IPS-15b (cell line): ENCODE data around the gene MTARC1.

ENCODE experiments used
- H3K27me3 ChIP-seq: one replicate; pipeline ENCODE4 v1.6.1; 2013; ENCODE audit warnings: low read length; ENCODE audit not compliant: control insufficient read depth, insufficient read depth
- H3K36me3 ChIP-seq: one replicate; pipeline ENCODE4 v1.6.1; 2013; ENCODE audit warnings: low read length; ENCODE audit not compliant: control insufficient read depth, insufficient read depth
- H3K4me1 ChIP-seq: one replicate; pipeline ENCODE4 v1.6.1; 2013; ENCODE audit warnings: mild to moderate bottlenecking, low read length; ENCODE audit not compliant: control insufficient read depth, insufficient read depth
- H3K4me3 ChIP-seq: one replicate; pipeline ENCODE4 v1.5.1; 2013; ENCODE audit warnings: low read depth, low read length
- H3K9ac ChIP-seq: one replicate; pipeline ENCODE4 v1.6.1; 2013; ENCODE audit warnings: low read depth, mild to moderate bottlenecking, low read length
- H3K9me3 ChIP-seq: one replicate; pipeline ENCODE4 v1.6.1; 2013; ENCODE audit warnings: mild to moderate bottlenecking, low read length; ENCODE audit not compliant: control insufficient read depth, insufficient read depth

Gene MTARC1

GRCh38 chr1:220754918-220755295, 31.8 kb upstream of the MTARC1 start:
- no peak overlapping the region for H3K9ac ChIP-seq

GRCh38 chr1:220755309-220755708, 31.4 kb upstream of the MTARC1 start:
- Histone ChIP-seq H3K36me3 (no peaks in the 10 kb centered on the region), H3K27me3 (peaks cover 4% of the 10 kb centered on the region), H3K4me1 (peaks cover 7% of the 10 kb centered on the region), H3K9ac (no peak overlapping the region), H3K9me3 (no peaks in the 10 kb centered on the region), H3K4me3 (no peak overlapping the region)

More at GRCh38 chr1:220754918-220755295, 31.8 kb upstream of the MTARC1 start:
- Histone ChIP-seq H3K9me3 (no peaks in the 10 kb centered on the region), H3K4me3 (no peak overlapping the region), H3K27me3 (peaks cover 8% of the 10 kb centered on the region), H3K4me1 (peaks cover 8% of the 10 kb centered on the region), H3K36me3 (no peaks in the 10 kb centered on the region)

- no peaks in the 10 kb centered on the region for H3K4me1 ChIP-seq
- no peak overlapping the region for H3K4me3 ChIP-seq
- peaks cover 2% of the 10 kb centered on the region for H3K27me3 ChIP-seq
- no peaks in the 10 kb centered on the region for H3K36me3 ChIP-seq
- no peaks in the 10 kb centered on the region for H3K9me3 ChIP-seq
- no peak overlapping the region for H3K9ac ChIP-seq
Measured at GRCh38 chr1:220757441-220757840, 29.3 kb upstream of the MTARC1 start.

GRCh38 chr1:220759147-220759546, 27.6 kb upstream of the MTARC1 start:
- peaks cover 2% of the 10 kb centered on the region for H3K27me3 ChIP-seq
- no peak overlapping the region for H3K9ac ChIP-seq
- H3K36me3 ChIP-seq = no peaks in the 10 kb centered on the region
- no peaks in the 10 kb centered on the region for H3K4me1 ChIP-seq
- no peaks in the 10 kb centered on the region for H3K9me3 ChIP-seq
- no peak overlapping the region for H3K4me3 ChIP-seq

- no peak overlapping the region for H3K4me3 ChIP-seq
- H3K4me1 ChIP-seq = no peaks in the 10 kb centered on the region
- no peaks in the 10 kb centered on the region for H3K9me3 ChIP-seq
- no peak overlapping the region for H3K9ac ChIP-seq
- H3K27me3 ChIP-seq = no peaks in the 10 kb centered on the region
- H3K36me3 ChIP-seq = no peaks in the 10 kb centered on the region
Measured at GRCh38 chr1:220761688-220762427, 24.9 kb upstream of the MTARC1 start.

- Histone ChIP-seq H3K9ac (no peak overlapping the region), H3K36me3 (no peaks in the 10 kb centered on the region), H3K4me3 (no peak overlapping the region), H3K9me3 (no peaks in the 10 kb centered on the region), H3K27me3 (no peaks in the 10 kb centered on the region), H3K4me1 (no peaks in the 10 kb centered on the region)
Measured at GRCh38 chr1:220764757-220765156, 22.0 kb upstream of the MTARC1 start.

- Histone ChIP-seq H3K4me3 (no peak overlapping the region), H3K4me1 (no peaks in the 10 kb centered on the region), H3K36me3 (no peaks in the 10 kb centered on the region), H3K27me3 (no peaks in the 10 kb centered on the region), H3K9me3 (no peaks in the 10 kb centered on the region), H3K9ac (no peak overlapping the region)
Measured at GRCh38 chr1:220767312-220768125, 19.2 kb upstream of the MTARC1 start.

- Histone ChIP-seq H3K4me1 (no peaks in the 10 kb centered on the region), H3K27me3 (no peaks in the 10 kb centered on the region), H3K36me3 (no peaks in the 10 kb centered on the region), H3K9ac (no peak overlapping the region), H3K4me3 (no peak overlapping the region), H3K9me3 (no peaks in the 10 kb centered on the region)
Measured at GRCh38 chr1:220768126-220768601, 18.5 kb upstream of the MTARC1 start.

- no peak overlapping the region for H3K4me3 ChIP-seq
- H3K9ac ChIP-seq = no peak overlapping the region
- H3K9me3 ChIP-seq = no peaks in the 10 kb centered on the region
- no peaks in the 10 kb centered on the region for H3K4me1 ChIP-seq
- no peaks in the 10 kb centered on the region for H3K36me3 ChIP-seq
- H3K27me3 ChIP-seq = no peaks in the 10 kb centered on the region
Measured at GRCh38 chr1:220769205-220769604, 17.5 kb upstream of the MTARC1 start.

- Histone ChIP-seq H3K9ac (no peak overlapping the region), H3K4me1 (no peaks in the 10 kb centered on the region), H3K4me3 (no peak overlapping the region), H3K27me3 (no peaks in the 10 kb centered on the region), H3K9me3 (no peaks in the 10 kb centered on the region), H3K36me3 (no peaks in the 10 kb centered on the region)
Measured at GRCh38 chr1:220770245-220770913, 16.3 kb upstream of the MTARC1 start.

GRCh38 chr1:220772846-220773245, 13.9 kb upstream of the MTARC1 start:
- Histone ChIP-seq H3K4me1 (no peaks in the 10 kb centered on the region), H3K4me3 (no peak overlapping the region), H3K36me3 (no peaks in the 10 kb centered on the region), H3K9ac (no peak overlapping the region), H3K27me3 (no peaks in the 10 kb centered on the region), H3K9me3 (no peaks in the 10 kb centered on the region)
